Dedifferentiated amniotic fluid mesenchymal stem cell (primary cell): ENCODE data around the gene CD79A.
"Not testable (repeated sequence)": the region's sequence is repeated elsewhere in the genome, so short reads cannot be mapped to it uniquely, and the experiment has no call there.

Experiments
- DNase-seq: peaks from one replicate; pipeline ENCODE4 v3.0.0-alpha.2; 2016; ENCODE audit errors: extremely low spot score

Gene CD79A

DNA sequence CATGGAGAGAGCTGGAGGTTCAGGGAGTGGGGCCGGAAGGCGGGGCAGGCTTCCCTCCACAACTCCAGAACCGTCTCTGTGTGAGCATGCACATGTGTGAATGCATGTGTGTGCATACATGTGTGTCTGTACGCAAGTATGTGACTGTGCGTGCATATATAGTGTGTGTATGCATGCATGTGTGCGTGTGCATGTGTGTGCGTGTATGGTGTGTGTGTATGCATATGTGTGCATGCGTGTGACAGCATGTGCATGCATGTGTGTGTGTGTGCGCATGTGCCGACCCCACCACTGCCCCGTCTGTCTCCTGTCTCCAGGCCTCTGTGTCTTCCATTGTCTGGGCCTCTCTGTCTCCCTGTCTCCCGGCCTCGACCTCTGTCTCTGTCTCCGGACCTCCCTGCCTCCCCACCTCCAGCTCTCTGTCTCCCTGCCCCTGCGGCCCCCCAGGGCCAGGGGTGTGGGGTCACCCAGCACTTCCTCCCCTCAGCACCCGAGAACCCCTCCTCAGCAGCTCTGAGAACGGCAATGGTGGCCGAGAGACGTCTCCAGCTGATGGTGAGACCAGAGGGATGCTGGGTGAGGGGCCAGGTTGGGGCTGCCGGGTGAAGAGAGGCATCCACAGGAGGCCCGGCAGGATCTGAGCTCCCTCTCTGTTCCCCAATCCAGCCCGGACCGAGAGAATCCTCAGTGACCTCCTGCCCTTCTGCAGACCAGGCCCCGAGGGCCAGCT, 28.4 kb downstream of the CD79A start:
- no peak for DNase-seq

DNA sequence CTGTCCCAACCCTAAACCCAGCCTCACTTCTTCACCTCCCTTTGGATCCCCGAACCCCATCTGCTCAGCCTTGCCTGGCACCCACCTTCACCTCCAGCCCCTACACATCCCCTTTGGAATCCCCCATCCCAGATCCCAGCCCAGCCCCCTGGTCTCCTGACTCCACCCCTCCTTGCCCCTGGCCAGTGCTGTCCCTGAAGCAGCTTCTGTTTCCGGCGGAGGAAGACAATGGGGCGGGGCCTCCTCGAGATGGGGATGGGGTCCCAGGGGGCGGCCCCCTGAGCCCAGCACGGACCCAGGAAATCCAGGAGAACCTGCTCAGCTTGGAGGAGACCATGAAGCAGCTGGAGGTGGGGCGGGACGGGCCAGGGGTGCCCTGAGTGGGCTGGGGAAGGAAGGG, 29.2 kb downstream of the CD79A start:
- DNase-seq = no peak

DNA sequence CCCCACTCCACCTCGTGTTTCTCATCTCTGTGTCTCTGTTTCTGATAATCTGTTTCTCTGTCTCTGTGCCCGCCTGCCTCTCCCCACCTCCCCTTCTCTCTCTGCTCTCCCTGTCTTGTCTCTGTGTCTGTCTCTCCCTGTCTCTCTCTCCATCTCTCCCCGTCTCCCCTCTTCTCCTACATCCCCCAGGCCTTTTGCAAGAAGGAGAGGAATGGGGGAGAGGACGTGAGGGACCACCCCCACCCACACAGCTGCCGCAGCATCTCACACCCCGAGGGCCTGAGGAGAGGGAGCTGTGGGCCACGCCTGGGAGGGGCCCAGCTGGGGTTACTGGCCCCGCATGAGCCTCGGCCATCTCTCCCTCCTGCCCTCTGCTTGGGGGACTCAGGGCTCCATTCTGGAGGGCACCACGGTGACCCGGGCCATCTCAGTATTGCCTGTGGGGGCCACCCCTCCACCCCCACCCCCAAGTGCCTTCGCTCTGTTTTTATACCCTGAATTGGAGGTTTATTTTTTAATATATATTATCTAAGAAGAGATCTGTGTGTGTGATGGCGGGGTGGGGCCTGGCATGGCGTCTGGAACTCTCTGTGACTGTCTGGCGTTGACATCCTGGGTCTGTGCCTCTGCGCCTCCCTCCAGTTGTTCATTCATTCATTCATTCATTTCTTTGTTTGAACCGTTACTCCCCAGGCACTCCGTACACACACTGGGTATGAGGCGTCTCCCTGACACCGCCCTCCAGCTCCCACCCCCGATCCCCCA, 30.0 kb downstream of the CD79A start:
- DNase-seq = no peak

DNA sequence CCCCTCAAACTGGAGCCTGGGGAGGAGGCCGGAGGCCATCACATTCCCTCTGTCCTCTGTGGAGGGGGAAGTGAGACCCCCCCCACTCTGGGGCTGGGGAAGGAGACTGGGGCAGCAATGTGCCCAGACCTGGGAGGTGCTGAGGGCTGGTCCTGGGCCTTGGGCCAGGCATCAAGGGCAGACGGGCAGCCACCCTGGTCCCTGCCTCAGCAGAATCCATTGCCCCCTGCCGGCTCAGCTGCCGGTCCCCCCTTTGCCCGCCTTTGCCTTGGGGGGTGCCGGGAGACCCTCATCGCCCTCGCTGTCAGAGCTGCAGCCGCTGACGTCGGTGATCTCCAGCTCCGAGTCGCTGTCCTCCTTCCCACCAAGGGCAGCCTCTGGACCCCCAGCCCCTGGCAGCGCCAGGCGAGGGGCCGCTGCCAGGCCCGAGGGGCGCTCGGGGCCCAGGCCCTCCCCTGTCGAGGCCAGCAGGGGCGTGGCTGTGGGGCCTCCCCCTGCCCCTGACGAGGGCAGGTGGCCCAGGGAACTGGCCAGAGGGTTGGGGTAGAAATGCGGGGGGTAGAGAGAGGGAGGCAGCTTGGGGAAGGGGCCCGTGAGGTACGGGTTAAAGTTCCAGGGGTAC, 31.0 kb downstream of the CD79A start:
- DNase-seq = no peak

DNA sequence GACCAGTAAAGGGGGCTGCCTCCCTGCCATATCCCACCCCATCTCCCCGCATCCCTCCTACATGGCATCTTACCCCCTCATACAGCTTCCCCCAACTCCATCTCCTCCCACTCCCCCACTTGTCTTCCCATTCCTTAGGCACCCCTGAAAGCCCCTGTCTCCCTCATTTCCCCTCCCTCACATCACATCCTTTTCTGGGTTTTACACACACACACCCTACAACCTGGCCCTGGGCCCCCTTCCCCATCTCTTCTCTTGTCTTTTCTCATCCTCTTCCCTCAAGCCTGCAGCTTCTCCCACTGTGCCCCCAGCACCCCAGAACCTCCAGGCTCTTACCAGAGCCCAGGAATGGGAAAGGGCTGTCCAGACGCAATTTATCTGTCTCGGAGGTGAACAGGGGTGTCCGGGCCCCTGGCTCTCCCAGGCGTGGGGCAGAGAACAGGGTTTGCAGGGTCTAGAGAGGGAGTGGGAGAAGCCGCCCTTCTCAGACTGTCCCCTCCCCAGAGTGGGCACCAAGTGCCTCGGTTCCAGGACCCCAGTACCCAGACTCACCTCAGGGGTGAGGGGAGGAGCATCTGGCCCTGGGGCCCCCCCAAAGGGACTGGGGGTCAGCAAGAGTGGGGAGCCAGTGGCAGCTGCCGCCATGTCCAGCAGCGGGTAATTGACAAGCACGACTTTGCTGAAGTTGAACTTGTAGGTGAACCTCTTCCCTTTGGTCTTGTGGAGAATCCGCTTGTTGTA, 31.8 kb downstream of the CD79A start:
- no peak for DNase-seq

DNA sequence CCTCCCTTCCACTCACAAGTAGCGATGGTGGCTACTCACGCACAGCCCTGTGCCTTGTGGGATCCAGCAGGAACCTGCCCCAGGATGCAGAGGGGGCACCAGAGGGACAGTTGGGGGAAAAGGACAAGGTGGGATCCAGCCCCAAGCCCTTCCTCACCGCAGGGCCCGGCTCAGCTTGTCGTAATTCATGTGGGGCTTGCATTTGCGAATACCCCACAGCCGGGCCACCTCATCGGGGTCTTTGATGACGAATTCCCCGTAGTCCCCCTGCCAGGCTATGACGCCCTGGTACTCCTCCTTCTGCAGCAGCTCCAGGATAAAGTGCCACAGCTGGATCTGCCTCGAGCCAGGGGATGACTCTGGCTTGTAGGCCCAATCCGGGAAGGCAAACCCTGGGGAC, 32.6 kb downstream of the CD79A start:
- DNase-seq = no peak

DNA sequence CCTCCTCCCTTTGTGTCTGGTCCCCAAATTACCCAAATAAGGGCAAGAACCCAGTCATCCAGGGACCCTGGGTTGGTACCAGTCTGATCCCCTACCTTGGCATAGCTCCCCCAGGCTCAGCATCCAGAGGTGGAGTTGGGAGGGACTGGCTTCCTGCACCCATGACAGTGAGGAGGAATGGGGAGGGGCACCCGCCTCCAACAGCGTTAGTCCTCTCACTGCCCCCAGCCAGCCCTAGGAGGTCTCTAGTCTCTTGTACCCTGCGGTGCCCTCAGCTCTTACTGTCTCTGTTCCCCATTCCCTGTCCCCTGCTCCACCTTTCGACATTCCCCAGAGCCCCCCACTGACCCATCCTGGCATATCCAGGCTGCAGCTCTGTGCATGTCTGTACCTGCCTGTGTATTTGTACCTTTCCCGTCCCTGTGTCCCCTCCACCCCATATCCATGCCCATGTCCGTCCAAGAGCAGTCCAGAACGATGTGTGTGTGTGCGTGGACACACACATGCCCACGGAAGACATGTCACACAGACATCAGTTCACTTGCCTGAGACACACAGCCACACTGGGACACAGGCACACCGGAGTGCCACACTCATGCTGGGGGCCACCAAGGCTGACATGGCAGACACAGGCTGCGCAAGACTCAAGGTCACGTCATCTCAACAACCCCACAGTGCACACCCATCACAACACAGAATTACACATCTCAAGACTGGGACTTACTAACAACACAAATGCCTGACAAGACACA, 33.3 kb downstream of the CD79A start:
- DNase-seq = no peak

DNA sequence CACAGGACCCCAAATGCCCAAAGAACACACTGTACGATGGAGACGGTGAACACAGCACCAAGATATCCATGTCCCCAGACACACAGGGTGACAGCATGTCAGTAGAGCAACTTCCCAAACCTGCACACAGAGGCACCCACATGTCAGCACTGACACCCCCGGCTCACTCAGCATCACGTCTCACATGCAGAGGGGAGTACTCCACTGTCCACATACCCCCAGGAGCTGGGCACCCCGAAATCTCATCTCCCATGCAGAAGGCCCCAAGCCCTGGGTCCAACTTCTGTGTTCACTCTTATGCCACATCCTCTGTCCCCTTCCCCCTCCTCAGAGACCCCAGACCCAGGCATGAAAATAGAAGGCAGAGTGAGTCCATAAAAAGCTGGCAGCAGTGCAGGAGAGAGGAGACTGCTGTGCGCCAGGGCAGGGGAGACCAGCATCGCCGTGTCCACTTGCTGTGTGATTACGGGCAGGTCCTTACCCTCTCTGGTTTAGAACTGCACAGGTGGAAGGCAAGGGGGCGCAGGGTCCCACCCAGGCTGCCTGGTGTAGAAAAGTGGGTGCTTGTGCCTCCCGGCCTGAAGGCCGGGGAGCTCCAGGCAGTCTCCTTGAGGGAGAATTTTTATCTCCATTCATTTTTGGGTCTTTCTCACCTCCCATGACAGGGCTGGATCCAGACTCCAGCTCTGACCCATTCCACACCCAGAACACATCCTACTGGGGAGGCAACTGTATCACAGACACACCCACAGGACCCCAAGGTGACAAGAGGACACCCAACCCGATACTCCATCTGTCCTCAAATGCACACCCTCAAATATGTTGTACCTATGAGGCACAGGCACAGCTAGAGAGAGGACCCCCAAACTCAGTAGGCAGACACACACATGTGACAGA, 34.2 kb downstream of the CD79A start:
- no peak for DNase-seq

DNA sequence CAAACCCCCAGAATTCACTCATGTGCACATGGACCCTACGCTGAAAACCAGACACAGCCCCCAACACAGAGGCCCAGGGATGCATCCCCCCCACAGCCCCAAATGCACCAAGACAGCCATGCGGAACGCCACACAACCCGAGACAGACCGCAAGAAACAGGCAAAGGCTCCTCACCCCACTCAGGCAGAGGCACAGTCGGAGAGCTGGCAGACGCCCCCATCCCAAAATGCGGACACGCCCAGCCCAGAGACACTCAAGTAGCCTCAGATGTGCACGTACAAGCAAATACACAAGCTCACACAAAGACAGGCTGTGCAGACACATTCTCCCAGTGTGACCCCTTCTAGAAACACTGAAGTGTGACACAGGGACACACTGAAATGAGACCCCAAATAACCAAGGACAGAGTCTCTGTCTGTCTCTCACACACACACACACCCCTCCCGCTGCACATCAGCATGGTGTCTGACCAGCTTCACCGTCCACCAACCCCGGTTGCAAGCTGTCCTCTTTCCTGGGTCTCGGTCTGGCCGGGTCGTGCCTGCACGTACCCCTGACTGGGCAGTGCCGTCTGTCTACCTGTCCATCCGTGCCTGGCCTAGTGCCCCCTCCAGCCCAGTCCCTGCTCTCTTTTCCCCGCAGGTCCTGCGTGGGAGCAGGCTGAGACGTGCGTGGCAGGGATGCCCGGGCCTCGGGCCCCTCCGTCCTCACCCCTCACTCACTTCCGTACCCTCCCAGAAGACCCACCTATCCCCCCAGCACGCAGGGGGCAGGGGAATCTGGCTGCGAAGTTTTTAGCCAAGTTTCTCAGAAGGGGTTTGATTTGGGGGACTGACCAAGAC, 35.0 kb downstream of the CD79A start:
- DNase-seq = no peak

DNA sequence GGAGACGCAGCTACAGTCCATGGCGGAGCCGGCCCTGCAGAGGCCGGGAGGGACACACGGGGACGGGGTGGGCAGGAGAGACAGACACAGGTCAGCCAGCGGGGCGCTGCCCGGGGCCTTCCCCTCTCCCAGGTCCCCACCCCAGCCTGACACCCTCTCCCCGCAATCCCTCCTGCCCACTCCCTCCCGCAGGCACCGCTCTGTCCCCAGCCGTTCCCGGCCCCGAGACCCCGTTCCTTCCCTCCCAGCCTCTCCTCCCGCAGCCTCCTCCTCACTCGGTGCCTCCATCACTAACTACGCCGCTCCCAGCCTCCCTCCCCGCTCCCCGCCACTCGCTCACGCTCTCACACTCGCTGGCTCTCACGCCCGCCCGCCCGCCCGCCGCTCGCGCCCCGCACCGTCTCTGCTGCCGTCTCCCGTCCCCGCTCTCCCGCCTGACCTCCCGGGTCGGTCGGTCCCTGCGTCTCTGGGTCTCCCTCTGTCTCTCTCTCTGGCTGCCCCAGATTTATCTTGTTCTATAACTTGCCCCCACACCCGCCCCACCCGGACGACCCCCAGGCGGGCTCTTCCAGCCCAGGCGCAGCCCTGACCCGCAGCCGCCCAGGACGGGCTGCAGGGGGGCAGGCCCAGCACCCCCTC, 35.9 kb downstream of the CD79A start:
- DNase-seq = no peak

DNA sequence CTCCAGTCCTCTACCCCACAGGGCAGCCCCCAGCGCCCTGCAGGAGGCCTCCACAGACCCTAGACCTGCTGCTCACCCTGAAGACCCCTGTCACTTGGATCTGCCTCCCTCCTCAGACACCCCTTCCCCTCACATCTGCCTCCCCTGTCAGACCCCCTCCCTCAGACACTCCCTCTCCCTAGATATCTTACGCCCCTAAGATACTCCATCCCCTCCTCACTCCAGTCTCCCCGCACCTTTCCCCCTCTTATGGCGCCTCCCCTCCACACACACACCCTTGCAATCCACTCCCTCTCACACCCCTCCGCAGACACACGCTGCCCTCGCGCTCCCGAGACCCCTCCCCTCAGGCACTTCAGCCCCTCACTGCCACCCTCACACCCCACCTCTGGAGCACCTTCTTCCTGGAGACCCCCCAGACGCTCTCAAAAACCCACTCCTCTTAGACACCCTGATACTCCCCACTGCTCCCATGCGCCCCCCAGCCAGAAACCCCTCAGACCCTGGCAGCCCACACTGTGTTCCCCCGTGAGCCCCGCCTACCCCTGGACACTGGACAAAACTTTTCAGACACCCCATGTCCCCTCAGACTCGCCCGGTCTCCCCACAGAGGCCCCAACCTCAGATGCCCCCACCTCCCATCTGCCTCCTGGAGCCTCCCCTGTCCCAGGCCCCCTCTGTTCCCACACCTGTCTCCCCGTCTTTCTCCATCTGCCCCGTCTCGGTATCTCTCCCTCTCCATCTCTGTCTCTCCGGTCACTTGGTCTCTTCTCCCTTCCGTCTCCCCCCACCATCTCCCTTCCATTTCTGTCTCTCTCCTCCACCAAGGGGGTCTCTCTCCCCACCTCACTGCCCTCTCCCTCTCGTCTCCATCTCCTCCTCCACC, 36.7 kb downstream of the CD79A start:
- no peak for DNase-seq

DNA sequence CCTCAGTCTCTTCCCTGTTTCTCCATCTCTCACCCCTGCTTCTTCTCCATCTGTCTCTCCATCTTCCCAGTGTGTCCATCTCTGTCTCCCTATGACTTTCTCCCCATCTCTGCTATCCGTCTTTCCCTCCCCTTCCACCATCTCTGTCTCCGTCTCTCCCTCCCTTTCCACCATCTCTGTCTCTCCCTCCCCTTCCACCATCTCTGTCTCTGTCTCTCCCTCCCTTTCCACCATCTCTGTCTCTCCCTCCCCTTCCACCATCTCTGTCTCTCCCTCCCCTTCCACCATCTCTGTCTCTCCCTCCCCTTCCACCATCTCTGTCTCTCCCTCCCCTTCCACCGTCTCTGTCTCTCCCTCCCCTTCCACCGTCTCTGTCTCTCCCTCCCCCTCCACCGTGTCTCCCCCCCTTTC, 37.4 kb downstream of the CD79A start:
- not testable (repeated sequence) for DNase-seq

DNA sequence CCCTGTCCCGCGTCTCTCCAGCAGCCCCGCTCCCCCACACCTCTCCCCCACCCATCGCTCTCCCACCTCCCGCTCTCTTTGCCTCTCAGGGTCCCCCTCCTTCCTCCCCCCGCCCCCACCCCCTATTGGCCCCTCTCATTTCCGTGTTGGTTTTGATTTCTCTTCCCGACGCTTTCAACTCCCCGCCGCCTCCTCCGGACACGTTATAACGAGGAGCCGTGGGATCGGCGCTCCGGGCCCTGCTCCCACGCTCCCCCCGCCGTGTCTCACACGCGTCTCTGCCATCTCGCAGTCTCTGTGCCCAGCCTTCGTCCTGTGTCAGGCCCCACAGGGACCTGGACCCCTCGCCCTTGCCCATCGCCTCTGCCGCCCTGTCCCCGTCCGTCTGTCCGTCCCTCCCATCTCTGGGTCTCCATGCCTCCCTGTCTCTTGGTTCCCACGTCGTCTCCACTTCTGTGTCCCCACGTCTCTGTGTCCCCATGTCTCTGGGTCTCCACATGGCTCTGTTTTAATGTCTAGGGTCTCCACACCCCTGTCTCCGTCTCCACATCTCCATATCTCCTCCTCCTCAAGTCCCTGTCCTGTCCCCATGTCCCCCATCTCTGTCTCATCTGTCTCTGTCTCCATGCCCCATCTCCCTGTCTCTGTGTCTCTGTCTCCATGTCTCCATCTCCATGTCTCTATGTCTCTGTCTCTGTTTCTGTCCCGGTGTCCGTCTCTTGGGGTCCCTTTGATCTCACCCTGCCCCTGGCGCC, 38.1 kb downstream of the CD79A start:
- no peak for DNase-seq

DNA sequence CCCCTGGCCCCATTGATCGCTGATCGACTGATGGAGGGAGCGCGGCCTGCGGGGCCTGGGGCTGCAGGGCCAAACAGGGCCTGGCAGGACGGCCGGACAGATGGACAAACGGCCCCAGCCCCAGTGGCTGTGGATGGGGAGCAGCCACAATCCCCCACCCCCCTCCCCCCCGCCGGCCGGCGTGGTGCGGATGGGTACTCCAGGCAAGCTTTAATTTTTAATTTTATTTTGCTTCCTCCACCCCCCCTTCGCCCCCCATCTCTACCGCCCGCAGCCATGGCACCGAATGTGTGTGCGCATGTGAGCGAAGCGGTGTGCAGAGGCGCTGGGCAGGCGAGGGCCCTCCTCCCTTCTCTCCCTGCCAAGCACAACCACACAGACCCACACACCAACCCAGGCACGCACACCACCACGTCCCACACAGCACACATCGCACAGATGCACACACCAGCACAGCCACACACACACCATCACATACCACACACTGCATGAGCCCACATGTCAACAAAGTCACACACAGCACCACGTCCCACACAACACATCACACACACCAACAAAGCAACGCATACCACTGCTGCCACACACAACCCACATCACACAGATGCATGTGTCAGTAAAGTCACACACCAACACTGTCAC, 38.8 kb downstream of the CD79A start:
- DNase-seq = no peak

DNA sequence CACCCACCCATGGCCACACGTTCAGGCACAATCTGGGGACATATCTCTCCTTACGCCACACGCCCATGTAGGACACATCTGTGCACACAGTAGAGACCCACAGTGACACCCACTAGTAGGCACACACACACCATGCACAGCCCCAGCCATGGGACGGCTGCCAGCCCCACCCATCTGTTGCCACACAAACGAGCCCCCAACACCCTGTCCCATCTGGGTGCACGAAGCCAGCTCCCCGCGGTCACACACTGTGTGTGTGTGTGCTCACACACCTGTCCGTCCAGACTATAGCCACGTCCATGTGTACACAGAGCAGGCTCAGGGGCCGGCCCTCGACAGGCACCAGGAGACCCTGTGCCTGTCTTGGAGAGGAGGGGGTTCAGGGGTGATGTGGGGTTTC, 40.6 kb downstream of the CD79A start:
- no peak for DNase-seq

DNA sequence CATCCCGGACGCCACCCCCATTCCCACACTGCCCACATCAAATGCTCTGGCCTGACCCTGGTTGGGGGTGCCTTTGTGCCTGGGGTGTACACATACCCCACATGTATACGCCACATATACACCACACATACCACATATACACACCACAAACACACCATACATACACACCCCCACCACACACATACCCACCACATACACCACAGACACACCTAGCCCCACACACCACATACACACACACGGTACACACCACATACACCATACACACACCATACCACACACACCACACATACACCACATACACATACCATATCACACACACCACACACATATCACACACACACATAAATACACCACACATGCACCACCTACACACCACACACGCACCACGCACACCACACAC, 41.0 kb downstream of the CD79A start:
- DNase-seq = no peak
